ENCODE results near the gene RPAP2. TPM values are rescaled to one million over a fixed set of nuclear protein-coding genes. Genes with fewer than 3 reads are reported as not detected.
"Not testable (repeated sequence)": the region's sequence is repeated elsewhere in the genome, so short reads cannot be mapped to it uniquely, and the experiment has no call there.

Gene RPAP2
- total RNA-seq, 4 donors from 2014 or later, result 3.2 to 37.8 (median 11.7) TPM

- no peaks in the 10 kb centered on the region for H3K4me1 ChIP-seq
- TF ChIP-seq EP300 (IDR thresholded peaks at IDR 0.05; ENCODE audit: low read depth) (no peak), POLR2AphosphoS5 (IDR thresholded peaks at IDR 0.05) (no peak), POLR2A (IDR thresholded peaks at IDR 0.05) (no peak), CTCF (IDR thresholded peaks at IDR 0.05) (no peak)
- H3K27me3 ChIP-seq, result no peaks in the 10 kb centered on the region
- H3K36me3 ChIP-seq, result no peaks in the 10 kb centered on the region
- 78 to 85% methylated on average over 2 of the region's 2 CpGs for WGBS, 2 donors (ENCODE audit: low coverage in 1 of 2)
- no peaks in the 10 kb centered on the region for H3K9me3 ChIP-seq
- intact Hi-C loops (cut with DNase I; ENCODE audit: low total_unique reads) (no loop called here), in situ Hi-C loops (cut with MboI; ENCODE audit: low pct_ligation_motif_present in 1 of 4, low pct_unique_long_range_greater_than_20kb in 1 of 4, low sequenced_read_pairs in 3 of 4) (no loop called here)
- no peak overlapping the region for H3K4me3 ChIP-seq
- no peak overlapping the region for H3K27ac ChIP-seq
- DNase-seq, result no peak
These were observed 126.8 kb downstream of the RPAP2 start for GRCh38 chr1:92425617-92426016.

GRCh38 chr1:92430030-92430429 lies 131.2 kb downstream of the RPAP2 start:
- no peaks in the 10 kb centered on the region for H3K36me3 ChIP-seq

GRCh38 chr1:92434572-92434971 lies 135.7 kb downstream of the RPAP2 start:
- DNase-seq; H3K4me1 ChIP-seq; H3K27me3 ChIP-seq; in situ Hi-C loops (cut with MboI; ENCODE audit: low pct_ligation_motif_present in 1 of 4, low pct_unique_long_range_greater_than_20kb in 1 of 4, low sequenced_read_pairs in 3 of 4); intact Hi-C loops (cut with DNase I; ENCODE audit: low total_unique reads); H3K36me3 ChIP-seq; H3K4me3 ChIP-seq; H3K9me3 ChIP-seq; H3K27ac ChIP-seq: not testable (repeated sequence)
- 80 to 82% methylated on average over 1 of the region's 1 CpG for WGBS, 2 donors (ENCODE audit: low coverage in 1 of 2)

More at GRCh38 chr1:92430030-92430429, 131.2 kb downstream of the RPAP2 start:
- no peak overlapping the region for H3K4me3 ChIP-seq
- 87 to 90% methylated on average over 1 of the region's 1 CpG for WGBS, 2 donors (ENCODE audit: low coverage in 1 of 2)
- H3K9me3 ChIP-seq, result no peaks in the 10 kb centered on the region
- in situ Hi-C loops (cut with MboI; ENCODE audit: low pct_ligation_motif_present in 1 of 4, low pct_unique_long_range_greater_than_20kb in 1 of 4, low sequenced_read_pairs in 3 of 4) (no loop called here), intact Hi-C loops (cut with DNase I; ENCODE audit: low total_unique reads) (no loop called here)
- no peak overlapping the region for H3K27ac ChIP-seq
- H3K4me1 ChIP-seq, result no peaks in the 10 kb centered on the region
- TF ChIP-seq CTCF (IDR thresholded peaks at IDR 0.05), result no peak
- no peak for TF ChIP-seq POLR2AphosphoS5 (IDR thresholded peaks at IDR 0.05)
- no peak for TF ChIP-seq POLR2A (IDR thresholded peaks at IDR 0.05)
- no peak for TF ChIP-seq EP300 (IDR thresholded peaks at IDR 0.05; ENCODE audit: low read depth)
- DNase-seq, result no peak
- H3K27me3 ChIP-seq, result no peaks in the 10 kb centered on the region

GRCh38 chr1:92439291-92439690 lies 140.4 kb downstream of the RPAP2 start:
- H3K4me3 ChIP-seq, result no peak overlapping the region
- no peaks in the 10 kb centered on the region for H3K27me3 ChIP-seq
- H3K36me3 ChIP-seq, result no peaks in the 10 kb centered on the region
- peaks cover 0 to 4% of the 10 kb centered on the region in 2 donors for H3K9me3 ChIP-seq
- TF ChIP-seq CTCF (IDR thresholded peaks at IDR 0.05), result no peak
- no peak for TF ChIP-seq POLR2A (IDR thresholded peaks at IDR 0.05)
- no peak for TF ChIP-seq POLR2AphosphoS5 (IDR thresholded peaks at IDR 0.05)
- no peak for TF ChIP-seq EP300 (IDR thresholded peaks at IDR 0.05; ENCODE audit: low read depth)
- no peaks in the 10 kb centered on the region for H3K4me1 ChIP-seq
- H3K27ac ChIP-seq, result no peak overlapping the region
- 82% methylated on average over 1 of the region's 1 CpG; no CpG with 5 or more reads in 1 of the 2 donors for WGBS, 2 donors (ENCODE audit: low coverage in 1 of 2)
- in situ Hi-C loops (cut with MboI; ENCODE audit: low pct_ligation_motif_present in 1 of 4, low pct_unique_long_range_greater_than_20kb in 1 of 4, low sequenced_read_pairs in 3 of 4), result no loop called here
- DNase-seq, result no peak
- intact Hi-C loops (cut with DNase I; ENCODE audit: low total_unique reads), result no loop called here

GRCh38 chr1:92441316-92441696 lies 142.4 kb downstream of the RPAP2 start:
- no peaks in the 10 kb centered on the region for H3K4me1 ChIP-seq
- in situ Hi-C loops (cut with MboI; ENCODE audit: low pct_ligation_motif_present in 1 of 4, low pct_unique_long_range_greater_than_20kb in 1 of 4, low sequenced_read_pairs in 3 of 4), result no loop called here

More at GRCh38 chr1:92441316-92441696, 142.4 kb downstream of the RPAP2 start:
- no peaks in the 10 kb centered on the region for H3K27me3 ChIP-seq
- intact Hi-C loops (cut with DNase I; ENCODE audit: low total_unique reads), result no loop called here
- peak overlapping the region in 3 of 4 donors; percentile 35 to 45 (median 37) for H3K27ac ChIP-seq
- H3K36me3 ChIP-seq, result no peaks in the 10 kb centered on the region
- H3K9me3 ChIP-seq, result peaks cover 0 to 4% of the 10 kb centered on the region in 2 donors
- WGBS, 2 donors (ENCODE audit: low coverage in 1 of 2), result 94 to 95% methylated on average over 7 to 9 of the region's 9 CpGs
- TF ChIP-seq POLR2AphosphoS5 (IDR thresholded peaks at IDR 0.05), result no peak
- no peak for TF ChIP-seq CTCF (IDR thresholded peaks at IDR 0.05)
- no peak for TF ChIP-seq EP300 (IDR thresholded peaks at IDR 0.05; ENCODE audit: low read depth)
- no peak for TF ChIP-seq POLR2A (IDR thresholded peaks at IDR 0.05)
- H3K4me3 ChIP-seq, result peak overlapping the region in 2 of 4 donors; percentile 5 to 37
- no peak for DNase-seq

Measured in transverse colon (tissue), 4 donors.